Body of pancreas (tissue), 4 donors: ENCODE results near the gene SLC6A9. TPM values are rescaled to one million over a fixed set of nuclear protein-coding genes. Genes with fewer than 3 reads are reported as not detected.

Experiments used
- ATAC-seq: fragments of 150-250 bp; one replicate; pipeline ENCODE4 v1.9.1; 2016
- DNase-seq, 4 donors: peaks; one replicate each; pipeline ENCODE4 v3.0.0-alpha.2; 2019
- H3K27ac ChIP-seq, 4 donors: fragments of 200-600 bp; sonication (generic); 1 replicate in 3 of 4; 2 replicates in 1 of 4; pipeline versions ENCODE4 v1.5.1 to v1.6.1; 2016 to 2019; ENCODE audit warnings: mild to moderate bottlenecking in 1 of 4, mixed read lengths in 1 of 4, moderate library complexity in 1 of 4
- H3K27me3 ChIP-seq, 2 donors: fragments of 200-600 bp; sonication (generic); one replicate each; pipeline ENCODE4 v1.6.0; 2016; ENCODE audit warnings: mild to moderate bottlenecking in 1 of 2
- H3K36me3 ChIP-seq, 2 donors: fragments of 200-600 bp; sonication (generic); replicated peaks in 1 of 2; 2 replicates each; pipeline ENCODE4 v1.5.1; 2016; ENCODE audit warnings: low read depth in 2 of 2; ENCODE audit not compliant: insufficient read depth in 1 of 2
- H3K4me1 ChIP-seq: fragments of 200-600 bp; sonication (generic); one replicate; pipeline ENCODE4 v1.6.0; 2016
- H3K4me3 ChIP-seq, 2 donors: fragments of 200-600 bp; sonication (generic); 1 replicate in 1 of 2; 2 replicates in 1 of 2; pipeline ENCODE4 v1.5.1; 2016 to 2019
- H3K9me3 ChIP-seq, 3 donors: fragments of 200-600 bp; sonication (generic); 1 replicate in 2 of 3; 2 replicates in 1 of 3; pipeline ENCODE4 v1.5.1; 2016
- POLR2A ChIP-seq, 3 donors: fragments of 450-650 bp; IDR thresholded peaks; one replicate each; pipeline ENCODE4 v1.6.1; 2016; ENCODE audit warnings: antibody characterized with exemption in 3 of 3, mild to moderate bottlenecking in 2 of 3
- WGBS, 2 donors: methylation state at CpG; one replicate each; pipeline ENCODE4 v1.1.5; 2017; 5-methylcytosine and 5-hydroxymethylcytosine counted together
- intact Hi-C: fragments of 100-400 bp; cut with DNase I; formaldehyde crosslinking; loops from one replicate; pipeline ENCODE4 v1.15.1; 2023
- total RNA-seq, 2 donors: library from RNA; depleted of rRNA; stranded (reverse); fragments of >200 nt; gene quantifications; one replicate each; pipeline ENCODE4 v1.1.0, GENCODE V29; 2016
- TF ChIP-seq, protein P1 (sequence below), 7 experiments: fragments of 450-650 bp in 4 of 7; fragments of 200-600 bp in 3 of 7; sonication (generic) in 3 of 7; IDR thresholded peaks; one replicate each; pipeline ENCODE4 v1.5.1; 2016 to 2019; ENCODE audit warnings: antibody characterized with exemption in 7 of 7

Gene SLC6A9
- total RNA-seq, 2 donors from 2014 or later: 2.3 to 4.6 TPM

DNA sequence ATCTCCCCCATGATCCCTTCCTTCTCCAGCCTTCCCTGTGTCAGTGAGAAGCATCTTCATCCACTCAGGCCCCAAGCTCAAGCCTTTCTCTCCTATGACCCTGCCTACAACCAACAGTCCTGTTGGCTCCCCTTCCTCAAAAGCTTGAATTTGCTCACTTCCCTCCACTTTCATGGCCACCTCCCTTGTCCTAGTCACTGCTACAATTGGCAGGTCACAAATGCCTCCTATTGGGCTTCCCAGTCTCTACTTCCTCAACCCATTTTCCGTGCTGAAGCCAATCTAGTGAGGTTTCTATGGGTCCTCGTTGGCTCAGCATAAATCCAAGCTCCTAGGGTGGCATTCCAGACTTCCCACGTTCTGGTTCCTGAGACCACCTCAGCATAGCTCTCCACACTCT lies 40.2 kb upstream of the SLC6A9 start:
- Histone ChIP-seq H3K9me3 (no peaks in the 10 kb centered on the region), H3K27me3 (no peaks in the 10 kb centered on the region), H3K27ac (no peak overlapping the region), H3K4me1 (no peaks in the 10 kb centered on the region), H3K36me3 (no peaks in the 10 kb centered on the region), H3K4me3 (no peak overlapping the region)
- no peak for DNase-seq
- TF ChIP-seq, protein P1, sequence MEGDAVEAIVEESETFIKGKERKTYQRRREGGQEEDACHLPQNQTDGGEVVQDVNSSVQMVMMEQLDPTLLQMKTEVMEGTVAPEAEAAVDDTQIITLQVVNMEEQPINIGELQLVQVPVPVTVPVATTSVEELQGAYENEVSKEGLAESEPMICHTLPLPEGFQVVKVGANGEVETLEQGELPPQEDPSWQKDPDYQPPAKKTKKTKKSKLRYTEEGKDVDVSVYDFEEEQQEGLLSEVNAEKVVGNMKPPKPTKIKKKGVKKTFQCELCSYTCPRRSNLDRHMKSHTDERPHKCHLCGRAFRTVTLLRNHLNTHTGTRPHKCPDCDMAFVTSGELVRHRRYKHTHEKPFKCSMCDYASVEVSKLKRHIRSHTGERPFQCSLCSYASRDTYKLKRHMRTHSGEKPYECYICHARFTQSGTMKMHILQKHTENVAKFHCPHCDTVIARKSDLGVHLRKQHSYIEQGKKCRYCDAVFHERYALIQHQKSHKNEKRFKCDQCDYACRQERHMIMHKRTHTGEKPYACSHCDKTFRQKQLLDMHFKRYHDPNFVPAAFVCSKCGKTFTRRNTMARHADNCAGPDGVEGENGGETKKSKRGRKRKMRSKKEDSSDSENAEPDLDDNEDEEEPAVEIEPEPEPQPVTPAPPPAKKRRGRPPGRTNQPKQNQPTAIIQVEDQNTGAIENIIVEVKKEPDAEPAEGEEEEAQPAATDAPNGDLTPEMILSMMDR (IDR thresholded peaks at IDR 0.05): no peak
- TF ChIP-seq POLR2A (IDR thresholded peaks at IDR 0.05): no peak
- 44 to 50% methylated on average over 3 of the region's 3 CpGs for WGBS, 2 donors
- no peak for ATAC-seq
- intact Hi-C loops: no loop called here

DNA sequence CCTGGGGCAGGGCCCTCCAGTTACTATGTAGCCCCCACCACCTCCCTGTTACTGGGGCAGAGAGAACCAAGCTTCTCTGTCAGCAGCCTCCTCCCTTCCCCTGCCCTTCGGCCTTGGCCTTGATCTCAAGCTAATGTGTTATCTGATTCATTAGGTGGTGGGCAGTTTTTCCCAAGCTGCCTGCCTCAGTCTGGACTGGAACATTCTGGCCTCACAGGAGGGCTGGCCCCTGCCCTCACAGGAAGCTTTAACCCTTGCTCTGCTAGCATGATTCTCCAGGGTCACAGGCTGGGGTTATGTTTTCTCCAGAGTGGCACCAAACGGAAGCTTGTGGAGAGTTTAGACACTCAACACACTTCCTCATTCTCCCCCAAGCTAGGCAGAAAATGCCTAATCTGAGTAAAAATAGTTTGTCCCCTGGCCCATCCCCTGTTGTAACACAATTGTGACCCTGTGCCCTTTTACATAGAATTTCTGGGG lies 37.2 kb upstream of the SLC6A9 start:
- H3K36me3 ChIP-seq: no peaks in the 10 kb centered on the region
- no peak overlapping the region for H3K4me3 ChIP-seq
- 53 to 83% methylated on average over 1 to 2 of the region's 2 CpGs for WGBS, 2 donors
- no peaks in the 10 kb centered on the region for H3K4me1 ChIP-seq
- H3K9me3 ChIP-seq: no peaks in the 10 kb centered on the region
- peak; percentile 18 for ATAC-seq
- no peaks in the 10 kb centered on the region for H3K27me3 ChIP-seq
- intact Hi-C loops: no loop called here
- DNase-seq: peak in 1 of 4 donors; percentile 22
- peak overlapping the region in 2 of 4 donors; percentile 0 to 68 for H3K27ac ChIP-seq
- TF ChIP-seq, protein P1 (IDR thresholded peaks at IDR 0.05): no peak
- no peak for TF ChIP-seq POLR2A (IDR thresholded peaks at IDR 0.05)

DNA sequence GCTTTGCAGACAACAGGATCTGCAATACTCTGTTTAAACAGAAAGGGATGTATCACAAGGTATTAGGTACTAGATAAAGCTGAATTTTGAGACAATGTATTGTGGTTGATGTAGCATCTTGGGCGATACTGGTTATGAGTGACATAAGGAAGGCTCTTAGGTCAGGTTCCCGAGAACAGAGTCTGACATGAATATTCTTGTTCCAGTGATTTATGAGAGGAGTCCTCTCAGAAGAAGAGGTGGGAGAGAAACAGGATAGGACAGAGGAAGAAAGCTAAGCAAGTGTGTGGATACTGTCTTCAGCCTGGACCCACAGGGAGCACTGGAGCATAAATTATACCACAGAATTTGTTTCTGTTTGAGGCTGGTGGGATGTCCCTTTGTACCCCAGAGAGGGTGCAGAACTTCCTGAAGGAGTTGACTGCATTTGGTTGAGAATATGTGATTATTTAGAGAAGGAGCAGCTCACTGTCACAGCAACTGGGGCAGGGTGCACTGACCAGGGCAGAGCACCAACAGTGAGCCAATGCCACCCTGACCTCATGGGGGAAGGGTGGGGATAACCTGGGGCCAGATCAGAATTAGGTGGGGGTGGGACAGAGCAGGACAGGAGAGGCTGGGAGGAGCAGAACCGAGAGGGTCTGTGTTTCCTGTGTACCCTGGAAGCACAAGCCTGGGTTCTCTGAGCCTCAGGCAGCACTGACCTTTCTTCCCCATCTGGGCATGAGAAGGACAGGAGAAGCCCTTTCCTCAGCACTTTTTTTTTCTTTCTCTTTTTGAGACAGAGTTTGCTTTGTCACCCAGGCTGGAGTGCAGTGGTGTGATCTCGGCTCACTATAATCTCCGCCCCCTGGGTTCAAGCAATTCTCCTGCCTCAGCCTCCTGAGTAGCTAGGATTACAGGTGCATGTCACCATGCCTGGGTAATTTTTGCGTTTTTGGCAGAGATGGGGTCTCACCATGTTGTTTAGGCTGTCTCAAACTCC lies 36.3 kb upstream of the SLC6A9 start:
- no peak for ATAC-seq
- H3K4me1 ChIP-seq: no peaks in the 10 kb centered on the region
- WGBS, 2 donors: 48 to 75% methylated on average over 5 to 6 of the region's 6 CpGs
- intact Hi-C loops: no loop called here
- peak overlapping the region in 1 of 4 donors; percentile 68 for H3K27ac ChIP-seq
- H3K4me3 ChIP-seq: no peak overlapping the region
- H3K9me3 ChIP-seq: no peaks in the 10 kb centered on the region
- TF ChIP-seq, protein P1 (IDR thresholded peaks at IDR 0.05): no peak
- TF ChIP-seq POLR2A (IDR thresholded peaks at IDR 0.05): no peak
- no peak for DNase-seq
- no peaks in the 10 kb centered on the region for H3K27me3 ChIP-seq
- H3K36me3 ChIP-seq: no peaks in the 10 kb centered on the region

DNA sequence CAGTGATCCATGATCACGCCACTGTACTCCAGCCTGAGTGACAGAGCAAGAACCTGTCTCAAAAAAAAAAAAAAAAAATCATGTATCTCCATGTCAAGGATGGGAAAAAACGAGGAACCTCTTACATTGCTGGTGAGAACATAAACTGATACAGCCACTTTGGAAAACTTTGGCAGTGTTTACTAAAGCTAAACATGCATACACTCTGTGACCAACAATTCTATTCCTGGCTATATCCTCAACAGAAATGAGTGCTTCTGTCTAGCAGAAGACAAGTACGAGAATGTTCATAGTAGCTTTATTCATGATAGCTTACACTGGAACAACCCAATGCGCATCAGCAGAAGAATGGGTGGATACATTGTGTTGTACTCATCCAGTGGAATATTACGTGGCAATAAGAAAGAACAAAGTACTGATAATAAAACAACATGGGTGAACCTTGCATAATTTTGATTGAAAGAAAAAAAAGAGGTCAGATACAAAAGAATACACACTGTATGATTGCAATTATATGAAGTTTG lies 31.5 kb upstream of the SLC6A9 start:
- no peak for ATAC-seq
- TF ChIP-seq, protein P1 (IDR thresholded peaks at IDR 0.05): no peak
- TF ChIP-seq POLR2A (IDR thresholded peaks at IDR 0.05): no peak
- H3K4me3 ChIP-seq: no peak overlapping the region
- no peaks in the 10 kb centered on the region for H3K36me3 ChIP-seq
- H3K9me3 ChIP-seq: no peaks in the 10 kb centered on the region
- intact Hi-C loops: no loop called here
- no peak for DNase-seq
- no peaks in the 10 kb centered on the region for H3K4me1 ChIP-seq
- no peaks in the 10 kb centered on the region for H3K27me3 ChIP-seq
- 76 to 77% methylated on average over 5 of the region's 5 CpGs for WGBS, 2 donors
- H3K27ac ChIP-seq: no peak overlapping the region
